ENCODE measurements around the gene TEP1.

The TEP1 gene

GRCh38 chr14:20334017-20334416 lies 79.3 kb downstream of the TEP1 start:
- no peak for DNase-seq

- no peak for DNase-seq
These were observed 79.8 kb downstream of the TEP1 start for GRCh38 chr14:20333494-20333841.

GRCh38 chr14:20332788-20333493 lies 80.4 kb downstream of the TEP1 start, which contains the start of gene CCNB1IP1:
Gene CCNB1IP1, minus strand, starts transcription at chr14:20333279. Its CDS starts 16,756 bp downstream, at chr14:20316523.
- peak; percentile 61 to 77 for DNase-seq

- no peak for DNase-seq
These were observed 80.9 kb downstream of the TEP1 start for GRCh38 chr14:20332431-20332787.

GRCh38 chr14:20331053-20331613 lies 82.2 kb downstream of the TEP1 start:
- no peak for DNase-seq

GRCh38 chr14:20329355-20329754 lies 83.9 kb downstream of the TEP1 start:
- DNase-seq = no peak

- DNase-seq = no peak
These were observed 84.6 kb downstream of the TEP1 start for GRCh38 chr14:20328705-20329104.

- DNase-seq = peak; percentile 62 to 72
These were observed 86.1 kb downstream of the TEP1 start for GRCh38 chr14:20327005-20327869.

- no peak for DNase-seq
These were observed 95.6 kb downstream of the TEP1 start for GRCh38 chr14:20317720-20318119.
